GM18505 (cell line): Measurements from ENCODE around the gene GCN1.

Source experiments
- ATAC-seq: cut with Tn5 transposase; IDR thresholded peaks from one replicate; pipeline ENCODE4 v1.9.1; 2021; ENCODE audit not compliant: unreplicated experiment
- POLR2A ChIP-seq: IDR thresholded peaks from 4 replicates; pipeline ENCODE4 v1.6.1; 2011; ENCODE audit warnings: borderline replicate concordance; ENCODE audit not compliant: insufficient read depth, insufficient read length; ENCODE audit errors: extremely low read depth

Gene GCN1

GRCh38 chr12:120086801-120087621, 107.5 kb downstream of the GCN1 start:
- peak; percentile 50 for TF ChIP-seq POLR2A
- peak; percentile 97 for ATAC-seq

GRCh38 chr12:120085920-120086645, 108.4 kb downstream of the GCN1 start:
- no peak for ATAC-seq
- TF ChIP-seq POLR2A: no peak

GRCh38 chr12:120081641-120082040, 112.9 kb downstream of the GCN1 start:
- TF ChIP-seq POLR2A: no peak
- ATAC-seq: no peak

- no peak for ATAC-seq
- TF ChIP-seq POLR2A: no peak
These were observed 114.8 kb downstream of the GCN1 start for GRCh38 chr12:120079411-120080400.

- ATAC-seq: no peak
- no peak for TF ChIP-seq POLR2A
These were observed 115.6 kb downstream of the GCN1 start for GRCh38 chr12:120078868-120079267.

GRCh38 chr12:120077260-120077659, 117.3 kb downstream of the GCN1 start:
- ATAC-seq: no peak
- TF ChIP-seq POLR2A: no peak
